ENCODE results near the gene AP5Z1.

The AP5Z1 gene

DNA sequence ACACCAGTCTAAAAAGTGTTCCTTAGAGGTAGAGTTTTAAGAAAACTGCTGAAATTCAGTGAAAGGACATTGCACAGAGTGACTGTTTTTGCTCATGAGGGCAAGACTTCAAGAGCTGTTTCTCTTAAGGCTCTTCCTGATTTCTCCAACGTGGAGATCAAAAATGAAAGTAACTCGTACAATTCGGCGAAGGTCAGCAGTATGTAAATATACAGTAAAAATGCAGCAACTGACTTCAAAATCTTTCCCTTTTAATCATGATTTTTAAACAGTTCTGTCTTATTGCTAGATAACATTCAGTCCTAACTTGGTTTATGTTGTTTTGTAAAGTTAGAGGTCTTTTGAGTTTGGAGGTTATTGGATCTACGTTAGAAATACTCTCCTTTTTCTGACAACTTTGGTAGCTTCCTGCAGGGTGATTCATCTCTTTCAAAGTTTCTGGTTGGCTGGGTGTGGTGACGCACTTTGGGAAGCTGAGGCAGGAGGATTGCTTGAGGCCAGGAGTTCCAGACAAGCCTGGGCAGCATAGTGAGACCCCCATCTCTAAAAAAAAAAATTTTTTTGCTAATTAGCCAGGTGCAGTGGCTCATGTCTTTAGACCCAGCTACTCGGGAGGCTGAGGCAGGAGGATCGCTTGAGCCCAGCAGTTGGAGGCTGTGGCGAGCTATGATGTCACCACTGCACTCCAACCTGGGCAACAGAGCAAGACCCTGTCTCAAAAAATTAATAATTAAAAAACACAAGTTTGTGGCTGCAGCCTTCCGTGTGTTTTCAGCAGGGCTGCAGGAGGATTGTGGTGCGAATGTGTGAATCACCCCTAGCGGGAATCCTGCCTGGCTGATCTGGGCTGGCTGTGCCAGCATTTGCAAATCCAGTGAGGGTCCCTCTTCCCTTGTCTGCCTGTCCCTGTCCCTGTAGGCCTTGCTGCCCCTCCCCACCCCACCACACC, 29.2 kb upstream of the AP5Z1 start:
- DNase-seq (ENCODE audit: low read depth in 2 of 2): no peak

DNA sequence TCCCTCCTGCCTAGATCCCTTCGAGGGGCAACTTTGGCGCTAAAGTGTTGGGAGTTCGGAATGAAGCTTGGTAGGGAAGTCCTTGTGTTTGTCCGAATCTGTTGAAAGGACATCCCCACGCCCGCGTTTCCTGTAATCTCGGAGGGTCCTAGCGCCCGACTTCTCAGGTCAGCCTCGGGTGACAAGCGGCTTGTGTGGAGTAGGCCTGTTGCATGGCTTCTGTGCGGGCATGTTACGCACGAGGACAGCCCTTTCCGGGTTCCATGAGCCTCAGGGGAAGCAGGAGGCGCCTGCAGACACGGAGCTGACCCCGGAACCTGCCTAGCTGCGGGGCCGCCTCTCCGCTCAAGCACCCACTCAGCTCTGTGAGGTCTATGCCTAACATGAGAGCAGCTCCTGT, 28.4 kb upstream of the AP5Z1 start:
- DNase-seq (ENCODE audit: low read depth in 2 of 2): no peak

DNA sequence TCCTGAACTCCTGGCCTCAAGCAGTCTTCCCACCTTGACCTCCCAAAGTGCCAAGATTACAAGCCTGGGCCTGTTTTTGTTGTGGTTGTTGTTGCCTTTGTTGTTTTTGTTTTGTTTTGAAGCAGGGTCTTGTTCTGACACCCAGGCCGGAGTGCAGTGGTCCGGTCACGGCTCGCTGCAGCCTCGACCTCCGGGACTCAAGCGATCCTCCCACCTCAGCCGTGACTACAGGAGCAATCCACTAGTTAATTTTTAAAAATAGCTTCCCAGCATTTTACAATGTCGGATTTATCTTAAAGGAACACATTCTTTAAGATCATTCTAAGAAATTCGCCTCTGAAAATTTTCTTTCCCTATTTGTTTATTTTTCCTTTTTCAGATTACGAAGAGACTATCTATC, 27.7 kb upstream of the AP5Z1 start:
- DNase-seq (ENCODE audit: low read depth in 2 of 2): no peak

DNA sequence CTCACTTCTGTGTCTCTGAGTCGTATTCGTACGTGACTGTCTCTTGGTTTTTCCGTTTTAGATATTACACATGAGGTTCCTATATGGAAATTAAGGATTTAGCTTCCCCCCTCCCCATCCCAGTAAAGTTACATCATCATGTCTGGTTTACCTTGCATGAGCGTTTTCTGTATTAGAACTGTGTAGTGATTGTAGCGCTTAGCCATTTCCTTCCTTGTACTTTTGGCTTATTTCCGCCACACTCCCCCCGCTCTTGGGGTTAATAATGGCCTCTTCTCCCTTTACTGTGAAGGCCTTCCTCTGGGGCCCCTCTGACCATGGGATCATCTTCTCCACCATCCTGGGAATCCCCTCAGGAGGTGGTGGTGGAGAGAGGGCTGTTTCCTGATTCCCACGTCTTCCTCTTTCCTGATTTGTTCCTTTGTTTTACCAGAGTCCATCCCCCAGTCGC, 27.2 kb upstream of the AP5Z1 start:
- no peak for DNase-seq (ENCODE audit: low read depth in 2 of 2)

DNA sequence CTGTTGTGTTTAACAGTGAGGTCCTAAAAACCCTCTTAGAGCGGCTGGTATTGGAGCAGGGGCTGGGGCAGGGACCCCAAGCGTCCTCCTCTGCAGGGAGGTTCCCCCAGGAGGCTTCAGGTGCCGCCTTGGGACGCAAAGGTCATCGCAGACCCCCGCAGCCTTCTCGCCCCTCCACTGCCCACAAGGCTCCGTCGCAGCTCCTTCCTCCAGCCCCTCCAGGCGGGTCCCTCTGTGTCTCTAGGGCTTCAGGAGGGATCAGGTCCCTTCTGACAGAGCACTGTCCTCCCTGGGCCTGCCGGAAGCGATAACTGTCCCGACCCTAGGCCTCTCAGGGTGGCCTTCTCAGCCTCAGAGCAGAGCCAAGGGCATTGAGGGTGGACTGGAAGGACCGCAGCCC, 26.1 kb upstream of the AP5Z1 start:
- DNase-seq (ENCODE audit: low read depth in 2 of 2): no peak

DNA sequence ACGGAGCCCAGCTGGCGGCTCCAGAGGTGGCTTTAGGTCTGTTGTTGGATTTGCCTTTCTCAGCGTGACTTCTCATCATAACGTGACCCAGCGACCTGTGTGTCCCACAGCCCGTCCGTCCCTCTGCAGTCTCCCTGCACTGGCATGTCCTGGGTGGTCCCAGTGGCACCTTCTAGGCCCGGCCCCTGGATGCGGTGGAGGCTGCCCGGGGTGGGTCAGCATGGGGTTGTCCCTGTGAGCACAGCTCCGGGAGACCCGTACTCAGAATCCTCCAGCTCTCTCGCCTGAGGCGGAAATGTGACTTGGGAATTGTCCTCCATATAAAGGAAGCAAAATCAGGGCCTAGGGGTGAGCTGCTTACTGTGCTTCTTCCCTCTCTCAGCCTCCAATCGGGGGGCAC, 25.6 kb upstream of the AP5Z1 start:
- DNase-seq (ENCODE audit: low read depth in 2 of 2): no peak

DNA sequence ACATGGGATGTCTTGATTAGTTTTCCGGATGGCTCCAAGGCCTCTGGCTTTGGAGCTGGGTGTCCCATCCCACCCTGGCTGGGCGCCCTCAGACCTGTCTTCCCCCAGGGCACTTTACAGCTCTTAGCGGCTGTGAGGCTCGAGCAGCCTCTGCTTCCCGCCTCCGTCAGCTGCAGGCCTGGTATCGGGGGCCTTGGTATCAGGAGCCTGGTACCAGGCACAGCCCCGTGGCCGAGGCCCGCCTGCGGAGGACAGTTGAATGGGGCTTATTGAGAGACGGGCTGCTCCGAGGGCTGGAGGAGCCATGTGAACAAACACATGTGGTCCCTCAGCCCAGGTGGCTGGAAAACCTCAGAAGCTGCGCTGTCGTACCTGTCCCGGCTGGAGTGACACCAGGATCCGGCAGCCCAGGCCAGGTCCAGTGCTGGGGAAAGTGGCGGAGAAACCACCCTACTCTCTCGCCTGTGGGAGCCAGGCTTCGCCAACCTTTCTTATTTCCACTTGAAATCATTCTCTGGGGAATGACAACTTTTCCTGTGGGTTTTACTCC, 23.9 kb upstream of the AP5Z1 start:
- no peak for DNase-seq (ENCODE audit: low read depth in 2 of 2)

DNA sequence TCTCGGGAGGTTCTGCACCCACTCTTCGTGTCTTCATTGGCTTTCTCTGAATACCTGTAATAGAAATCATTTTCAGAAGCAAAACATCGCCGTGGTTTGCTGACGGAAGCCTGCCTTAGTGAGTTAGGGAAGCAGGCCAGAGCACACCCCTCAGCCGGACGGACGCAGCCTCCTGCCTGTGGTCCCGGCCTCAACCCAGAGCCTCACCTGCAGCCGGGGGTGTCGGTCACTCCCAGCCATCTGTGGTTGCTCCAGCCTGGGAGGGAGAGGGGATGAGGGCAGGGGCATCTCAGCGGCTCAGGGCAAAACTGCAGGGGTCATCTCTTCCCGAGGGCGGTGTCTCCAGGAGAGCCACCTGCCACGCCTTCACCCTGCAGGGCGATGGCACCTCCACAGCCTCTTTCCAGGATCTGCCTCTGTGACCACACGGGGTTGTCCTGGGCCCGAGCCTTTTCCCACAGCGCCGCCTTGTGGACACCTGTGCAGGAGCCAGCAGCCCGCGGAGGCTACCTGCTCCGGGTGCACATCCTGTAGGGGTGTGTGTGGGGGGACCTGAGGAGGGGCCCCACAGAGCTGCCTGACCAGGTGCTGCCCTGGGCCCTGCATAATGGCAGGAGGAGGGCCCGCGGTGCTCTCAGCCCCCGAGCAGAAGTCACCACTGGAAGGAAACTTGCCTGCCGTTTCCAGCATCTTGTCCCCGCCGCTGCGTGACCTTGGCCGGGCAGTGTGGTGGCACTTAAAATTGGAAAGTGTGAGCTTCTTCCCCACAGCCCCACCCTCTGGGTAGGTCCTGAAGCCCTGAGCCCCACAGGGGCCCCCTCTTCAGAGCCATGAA, 21.6 kb upstream of the AP5Z1 start:
- peak; percentile 54 to 65 for DNase-seq (ENCODE audit: low read depth in 2 of 2)

DNA sequence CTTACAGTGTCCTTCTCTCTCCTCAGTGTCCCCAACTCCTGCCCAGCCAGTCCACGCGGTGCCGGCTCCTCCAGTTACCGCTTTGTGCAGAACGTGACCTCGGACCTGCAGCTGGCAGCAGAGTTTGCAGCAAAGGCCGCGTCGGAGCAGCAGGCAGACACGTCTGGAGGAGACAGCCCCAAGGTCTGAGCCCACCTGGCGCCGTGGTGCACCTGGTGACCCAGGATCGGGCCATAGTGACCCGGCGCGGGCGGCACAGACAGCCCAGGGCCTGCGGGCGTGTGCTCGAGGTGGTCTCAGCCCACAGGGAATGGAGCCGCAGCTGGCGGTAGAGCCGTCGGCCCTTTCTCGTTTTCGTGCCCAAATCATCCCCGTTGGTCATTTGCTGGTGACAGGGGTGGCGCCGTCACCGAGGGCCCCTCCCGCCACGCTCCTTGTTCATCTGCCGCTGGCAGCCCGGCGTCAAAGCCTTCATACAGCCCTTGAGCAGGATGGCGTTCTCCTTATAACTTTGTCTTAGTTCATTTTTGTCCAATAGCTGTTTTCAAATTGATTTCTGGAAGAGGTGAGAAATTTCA, 20.9 kb upstream of the AP5Z1 start:
- DNase-seq (ENCODE audit: low read depth in 2 of 2): no peak

DNA sequence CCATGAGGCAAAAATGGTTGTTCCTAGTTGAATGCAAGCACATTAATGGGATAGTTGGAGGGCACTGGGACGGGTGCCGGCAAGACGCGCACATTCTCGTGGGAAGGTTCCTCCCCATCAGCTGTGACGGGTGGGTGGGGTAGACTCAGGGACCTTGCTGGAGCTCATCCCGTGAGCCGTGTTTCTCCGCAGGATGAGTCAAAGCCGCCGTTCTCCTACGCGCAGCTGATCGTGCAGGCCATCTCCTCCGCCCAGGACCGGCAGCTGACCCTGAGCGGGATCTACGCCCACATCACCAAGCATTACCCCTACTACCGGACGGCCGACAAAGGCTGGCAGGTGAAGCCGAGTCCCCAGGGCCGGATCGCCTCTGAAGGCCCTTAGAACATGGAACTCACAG, 20.4 kb upstream of the AP5Z1 start:
- DNase-seq (ENCODE audit: low read depth in 2 of 2): no peak

DNA sequence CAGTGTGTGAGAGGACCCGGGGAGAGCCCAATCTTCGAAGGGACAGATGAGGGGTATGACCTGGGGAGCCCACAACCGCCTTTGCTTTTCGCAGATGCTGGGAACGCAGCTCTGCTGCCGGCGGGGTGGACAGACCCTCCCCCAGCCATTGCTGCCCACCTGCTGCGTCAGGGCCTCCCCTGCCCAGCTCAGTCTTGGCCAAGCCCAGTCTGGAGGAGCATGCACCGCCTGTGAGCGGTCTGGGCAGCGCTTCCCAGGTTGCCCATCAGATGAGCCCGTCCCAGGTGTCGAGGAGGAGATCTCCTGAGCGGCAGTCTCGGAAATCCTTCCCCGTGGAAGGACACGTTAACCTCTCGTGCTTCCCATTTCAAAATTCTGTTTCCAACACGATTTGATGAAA, 17.3 kb upstream of the AP5Z1 start:
- DNase-seq (ENCODE audit: low read depth in 2 of 2): no peak

DNA sequence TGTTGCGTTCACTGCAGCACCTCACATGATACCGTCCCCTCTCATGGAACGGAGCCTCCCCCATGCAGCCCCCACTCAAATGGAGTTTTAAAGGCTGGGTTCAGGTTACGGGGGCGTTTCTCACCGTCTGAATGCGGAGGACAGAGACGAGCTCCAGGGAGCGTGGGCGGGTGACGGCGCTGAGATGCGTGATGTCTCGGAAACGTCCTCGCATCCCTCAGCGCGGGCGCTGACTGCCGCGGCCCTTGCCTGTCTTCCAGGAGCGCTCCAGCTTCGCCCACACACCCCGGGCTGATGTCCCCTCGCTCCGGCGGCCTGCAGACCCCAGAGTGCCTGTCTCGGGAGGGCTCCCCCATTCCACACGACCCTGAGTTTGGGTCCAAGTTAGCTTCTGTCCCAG, 16.6 kb upstream of the AP5Z1 start:
- no peak for DNase-seq (ENCODE audit: low read depth in 2 of 2)

DNA sequence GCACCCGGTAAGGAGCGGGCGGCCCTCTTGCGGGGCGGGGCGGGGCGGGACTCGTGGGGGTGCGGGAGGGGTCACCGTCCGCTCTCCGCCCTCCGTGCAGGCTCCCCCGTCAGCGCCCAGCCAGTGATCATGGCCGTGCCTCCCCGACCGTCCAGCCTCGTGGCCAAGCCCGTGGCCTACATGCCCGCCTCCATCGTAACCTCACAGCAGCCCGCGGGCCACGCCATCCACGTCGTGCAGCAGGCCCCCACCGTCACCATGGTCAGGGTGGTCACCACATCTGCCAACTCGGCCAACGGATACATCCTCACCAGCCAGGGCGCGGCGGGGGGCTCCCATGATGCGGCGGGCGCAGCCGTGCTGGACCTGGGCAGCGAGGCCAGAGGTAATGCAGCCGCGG, 16.2 kb upstream of the AP5Z1 start:
- no peak for DNase-seq (ENCODE audit: low read depth in 2 of 2)

DNA sequence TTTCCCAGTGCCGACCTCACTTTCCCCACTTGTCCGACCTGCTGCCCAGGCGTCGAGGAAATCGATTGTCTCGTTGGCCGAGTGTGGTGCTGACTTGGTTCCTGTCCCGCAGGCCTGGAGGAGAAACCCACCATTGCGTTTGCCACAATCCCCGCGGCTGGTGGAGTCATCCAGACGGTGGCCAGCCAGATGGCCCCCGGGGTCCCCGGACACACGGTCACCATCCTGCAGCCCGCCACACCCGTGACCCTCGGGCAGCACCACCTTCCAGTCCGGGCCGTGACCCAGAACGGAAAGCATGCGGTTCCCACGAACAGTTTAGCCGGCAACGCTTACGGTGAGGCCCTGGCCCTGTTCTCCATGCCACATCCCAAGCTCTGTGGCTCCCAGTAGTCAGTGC, 14.5 kb upstream of the AP5Z1 start:
- no peak for DNase-seq (ENCODE audit: low read depth in 2 of 2)

DNA sequence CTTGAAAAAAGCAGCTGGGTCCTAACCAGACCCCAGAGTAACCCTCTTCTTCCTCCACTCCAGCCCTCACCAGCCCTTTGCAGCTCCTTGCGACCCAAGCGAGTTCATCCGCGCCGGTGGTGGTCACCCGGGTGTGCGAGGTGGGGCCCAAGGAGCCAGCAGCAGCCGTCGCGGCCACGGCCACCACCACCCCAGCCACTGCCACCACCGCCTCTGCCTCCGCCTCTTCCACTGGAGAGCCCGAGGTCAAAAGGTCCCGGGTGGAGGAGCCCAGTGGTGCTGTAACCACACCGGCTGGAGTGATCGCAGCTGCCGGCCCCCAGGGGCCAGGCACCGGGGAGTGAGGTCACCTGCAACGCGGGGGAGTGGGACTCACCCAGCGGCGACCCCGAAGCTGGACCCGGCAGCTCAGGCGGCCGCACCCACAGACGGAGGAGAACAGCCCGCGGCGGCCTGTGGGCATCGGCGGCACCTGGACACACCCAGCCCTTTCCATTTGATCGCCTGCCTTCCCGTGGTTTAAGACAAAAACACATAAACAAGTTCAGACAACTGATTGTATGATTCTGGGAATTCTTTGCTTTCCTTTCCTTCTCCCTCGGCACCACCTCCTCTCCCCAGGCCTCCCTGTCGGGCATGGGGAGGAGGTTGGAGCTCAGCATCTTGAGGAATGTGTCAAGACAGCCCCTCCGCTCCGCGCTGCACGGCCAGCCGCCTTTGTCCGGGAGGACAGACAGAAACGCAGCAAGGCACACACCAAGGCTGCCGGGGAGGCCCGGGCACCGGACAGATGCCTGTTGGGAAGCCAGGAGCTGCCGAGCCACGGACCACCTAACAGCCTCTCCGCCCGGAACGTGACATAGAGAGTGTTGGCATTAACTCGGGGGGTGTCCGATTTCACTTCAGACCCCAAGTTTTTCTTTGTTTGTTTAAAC, 13.0 kb upstream of the AP5Z1 start:
- no peak for DNase-seq (ENCODE audit: low read depth in 2 of 2)

DNA sequence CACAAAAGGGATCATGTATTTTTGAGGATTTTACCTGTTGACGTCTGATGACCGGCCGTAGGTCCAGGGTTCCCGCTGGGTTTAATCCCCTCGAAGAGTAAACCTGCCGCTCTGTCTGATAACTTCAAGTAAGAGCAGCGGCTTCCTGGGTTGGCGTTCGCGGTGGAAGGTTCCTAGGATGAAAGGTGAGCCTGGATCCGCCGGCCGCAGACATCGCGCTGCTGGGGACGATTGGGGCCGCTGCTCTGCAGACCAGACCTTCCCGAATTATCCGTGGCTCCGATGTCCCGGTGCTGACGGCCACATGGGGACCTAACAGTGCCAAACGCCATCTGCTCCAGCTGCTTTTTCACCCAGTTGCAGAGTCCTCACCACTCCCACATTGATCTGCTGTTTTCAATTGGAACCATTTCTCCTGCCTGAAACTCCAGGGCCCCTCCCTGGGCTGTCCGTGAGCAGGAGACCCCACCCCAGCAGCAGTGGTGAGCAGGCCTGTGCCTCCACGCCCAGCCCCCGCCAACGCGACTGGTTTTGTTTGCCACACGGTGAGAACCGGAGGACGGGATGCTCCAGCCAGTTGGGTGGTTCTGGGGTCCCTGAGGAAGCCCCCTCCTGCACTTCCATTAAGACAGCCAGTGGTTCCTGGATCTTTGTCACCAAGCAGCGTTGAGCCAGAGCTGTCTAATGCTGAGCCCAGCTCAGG, 12.2 kb upstream of the AP5Z1 start:
- no peak for DNase-seq (ENCODE audit: low read depth in 2 of 2)

DNA sequence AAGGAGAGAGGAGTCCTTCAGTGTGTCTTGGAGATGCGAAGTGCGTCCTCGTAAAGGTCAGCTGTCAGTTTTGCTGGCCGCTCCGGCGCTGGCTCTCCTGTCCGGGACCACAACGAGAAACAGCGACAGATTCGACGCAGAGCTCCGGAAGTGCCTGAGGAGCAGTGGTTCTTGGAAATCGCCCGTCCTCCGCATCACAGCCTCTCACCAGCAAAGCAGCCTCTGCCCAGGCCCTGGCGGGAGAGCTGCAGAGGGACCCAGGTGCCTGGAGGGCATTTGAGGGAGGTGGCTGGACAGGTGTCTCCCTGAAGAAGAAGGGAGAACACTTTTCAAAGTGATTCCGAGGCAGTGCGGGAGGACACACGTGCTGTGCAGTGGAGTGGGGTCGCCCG, 11.6 kb upstream of the AP5Z1 start:
- DNase-seq (ENCODE audit: low read depth in 2 of 2): no peak

DNA sequence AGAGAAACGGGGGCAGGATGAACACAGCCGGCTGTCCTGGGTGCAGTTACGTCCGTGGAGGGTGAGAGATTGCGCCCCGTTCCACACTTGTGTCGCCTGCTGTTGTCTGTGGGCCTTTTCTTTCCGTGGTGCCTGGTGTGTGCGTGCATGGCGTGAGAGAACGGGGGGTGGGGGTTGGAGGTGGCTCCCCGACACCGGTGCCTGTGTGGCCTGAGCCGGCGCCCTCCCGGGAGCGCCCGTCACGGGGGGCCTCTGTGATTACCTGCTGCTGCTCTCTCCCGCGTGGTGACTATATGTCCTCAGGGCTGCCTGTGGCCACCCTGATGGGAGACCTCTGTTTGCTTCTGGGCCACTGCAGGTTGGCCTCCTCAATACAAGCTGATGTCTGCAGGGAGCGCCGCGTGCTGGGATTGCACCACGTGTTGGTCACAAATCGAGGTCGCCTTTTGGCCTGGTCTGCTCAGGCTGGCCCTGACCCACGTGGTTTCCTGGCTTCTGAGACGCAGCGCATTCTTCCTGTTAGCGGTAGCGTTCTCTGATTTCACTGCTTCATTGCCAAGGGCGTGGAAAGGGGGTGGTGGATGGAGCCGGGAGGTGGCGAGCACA, 10.9 kb upstream of the AP5Z1 start:
- DNase-seq (ENCODE audit: low read depth in 2 of 2): no peak

DNA sequence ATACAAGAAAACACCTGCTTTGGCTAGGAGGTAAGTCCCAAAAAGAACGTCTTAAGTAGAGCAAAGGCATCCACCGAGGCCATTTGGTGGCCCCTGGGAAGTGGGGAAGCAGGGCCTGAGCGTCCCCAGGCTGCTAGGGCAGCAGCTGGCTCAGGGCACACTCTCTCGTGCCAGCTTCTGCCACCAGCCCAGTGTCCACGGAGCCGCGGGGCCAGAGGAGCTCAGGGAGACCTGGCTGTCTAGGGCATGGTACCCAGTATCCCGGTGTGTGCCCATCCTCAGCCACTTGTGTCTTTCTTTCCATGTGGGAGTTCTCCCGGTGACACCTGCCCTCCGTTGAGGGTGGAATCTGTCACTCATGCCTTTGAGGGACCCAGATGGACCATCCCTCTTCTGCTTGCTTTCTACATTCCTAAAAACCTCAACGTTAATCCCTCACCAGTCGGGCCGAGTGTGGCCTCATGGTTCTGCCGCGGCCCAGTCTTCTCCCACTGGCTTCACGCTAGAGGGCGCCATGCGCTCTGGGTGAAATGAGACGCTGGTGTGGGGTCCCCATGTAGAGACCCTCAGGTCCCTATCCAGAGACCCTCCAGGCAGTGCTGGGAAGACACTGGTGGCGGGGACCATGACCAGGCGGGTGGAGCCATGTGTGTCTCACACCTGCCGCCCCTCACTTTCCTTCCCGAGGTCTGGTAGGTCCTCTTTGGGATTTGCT, 9.5 kb upstream of the AP5Z1 start:
- DNase-seq (ENCODE audit: low read depth in 2 of 2): no peak

Measured in stimulated activated CD8-positive, alpha-beta memory T cell treated with anti-CD3 and anti-CD28 coated beads, Interleukin-15, amount 100 ng/mL, for 4 hours (primary cell).